Osteocyte (in vitro differentiated cells): ENCODE measurements around the gene PRSS23. TPM values are rescaled to one million over a fixed set of nuclear protein-coding genes. Genes with fewer than 3 reads are reported as not detected.

Experiments used
- DNase-seq: peaks from one replicate; pipeline ENCODE4 v3.0.0; 2021; ENCODE audit warnings: mixed read lengths; ENCODE audit not compliant: unreplicated experiment; ENCODE audit errors: extremely low spot score
- H3K27ac Mint-ChIP-seq: one replicate; pipeline ENCODE4 v1.8.0; 2021; ENCODE audit warnings: mild to moderate bottlenecking, mixed read lengths; ENCODE audit not compliant: unreplicated experiment
- H3K27me3 Mint-ChIP-seq: one replicate; pipeline ENCODE4 v1.8.0; 2021; ENCODE audit warnings: mixed read lengths; ENCODE audit not compliant: unreplicated experiment
- H3K36me3 Mint-ChIP-seq: one replicate; pipeline ENCODE4 v1.8.0; 2021; ENCODE audit warnings: mixed read lengths; ENCODE audit not compliant: unreplicated experiment
- H3K4me1 Mint-ChIP-seq: one replicate; pipeline ENCODE4 v1.8.0; 2021; ENCODE audit warnings: mixed read lengths; ENCODE audit not compliant: unreplicated experiment
- H3K4me3 Mint-ChIP-seq: one replicate; pipeline ENCODE4 v1.8.0; 2021; ENCODE audit warnings: mild to moderate bottlenecking, moderate library complexity, mixed read lengths; ENCODE audit not compliant: unreplicated experiment
- H3K9me3 Mint-ChIP-seq: one replicate; pipeline ENCODE4 v1.8.0; 2021; ENCODE audit warnings: mixed read lengths; ENCODE audit not compliant: unreplicated experiment
- CTCF ChIP-seq: fragments of 200-600 bp; sonication (generic); IDR thresholded peaks from 2 replicates; pipeline ENCODE4 v1.5.0; 2021; ENCODE audit warnings: antibody characterized with exemption, mild to moderate bottlenecking, moderate library complexity
- total RNA-seq: library from RNA; stranded (reverse); gene quantifications from 2 replicates; pipeline ENCODE4 v1.2.1, GENCODE V29; 2021

PRSS23 gene
- total RNA-seq, 1 donor from 2014 or later: 545 TPM

- no peak for TF ChIP-seq CTCF
- no peak for DNase-seq
- H3K27ac Mint-ChIP-seq: peak overlapping the region; percentile 5
- H3K36me3 Mint-ChIP-seq: no peaks in the 10 kb centered on the region
- no peaks in the 10 kb centered on the region for H3K27me3 Mint-ChIP-seq
- no peaks in the 10 kb centered on the region for H3K9me3 Mint-ChIP-seq
- peaks cover 50% of the 10 kb centered on the region for H3K4me1 Mint-ChIP-seq
- H3K4me3 Mint-ChIP-seq: no peak overlapping the region
Measured at GRCh38 chr11:86795511-86795910, 4.8 kb upstream of the PRSS23 start.

DNA sequence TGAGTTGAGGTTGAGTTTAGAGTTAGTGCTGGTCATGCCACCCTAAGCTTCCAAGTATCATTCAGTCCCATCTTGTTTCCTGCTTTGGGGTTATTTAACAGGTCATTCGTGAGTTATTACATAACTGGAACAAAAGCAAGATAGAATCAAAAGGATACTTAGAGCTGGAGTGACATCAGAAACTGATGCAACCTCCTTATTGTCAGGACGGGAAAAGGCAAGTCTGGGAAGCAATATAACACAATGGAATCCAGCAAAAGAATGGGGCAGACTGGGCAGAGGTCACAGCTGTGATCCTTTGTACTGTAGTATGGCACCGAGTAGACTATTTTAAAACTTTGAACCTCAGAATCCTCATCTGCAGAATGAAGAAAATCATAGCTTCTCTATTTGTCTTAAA, 4.4 kb upstream of the PRSS23 start:
- Mint-ChIP-seq H3K36me3 (no peaks in the 10 kb centered on the region), H3K4me3 (no peak overlapping the region), H3K4me1 (peaks cover 50% of the 10 kb centered on the region), H3K27ac (no peak overlapping the region), H3K27me3 (no peaks in the 10 kb centered on the region), H3K9me3 (no peaks in the 10 kb centered on the region)
- TF ChIP-seq CTCF: no peak
- DNase-seq: no peak

DNA sequence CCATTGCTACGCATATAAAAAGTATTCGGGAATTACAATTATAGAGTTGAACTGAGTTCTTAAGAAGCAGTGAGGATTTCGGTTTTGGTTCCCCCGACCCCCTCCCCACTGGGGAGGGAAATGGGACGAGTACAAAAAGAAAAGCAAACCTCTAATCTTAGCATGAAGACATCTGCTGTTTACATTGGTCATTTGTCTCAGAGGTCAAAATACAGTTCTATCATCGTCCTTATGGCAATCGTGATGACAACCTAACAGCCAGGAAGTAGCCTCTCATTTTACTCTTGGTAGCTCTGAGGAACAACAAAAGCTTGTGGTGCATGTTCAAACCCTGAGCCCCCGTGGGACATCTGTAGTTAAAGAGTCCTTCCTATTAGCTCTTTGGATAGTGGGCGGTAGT, 3.2 kb upstream of the PRSS23 start:
- Mint-ChIP-seq H3K36me3 (no peaks in the 10 kb centered on the region), H3K27ac (no peak overlapping the region), H3K27me3 (no peaks in the 10 kb centered on the region), H3K4me3 (no peak overlapping the region), H3K9me3 (no peaks in the 10 kb centered on the region), H3K4me1 (peaks cover 53% of the 10 kb centered on the region)
- no peak for TF ChIP-seq CTCF
- DNase-seq: no peak

DNA sequence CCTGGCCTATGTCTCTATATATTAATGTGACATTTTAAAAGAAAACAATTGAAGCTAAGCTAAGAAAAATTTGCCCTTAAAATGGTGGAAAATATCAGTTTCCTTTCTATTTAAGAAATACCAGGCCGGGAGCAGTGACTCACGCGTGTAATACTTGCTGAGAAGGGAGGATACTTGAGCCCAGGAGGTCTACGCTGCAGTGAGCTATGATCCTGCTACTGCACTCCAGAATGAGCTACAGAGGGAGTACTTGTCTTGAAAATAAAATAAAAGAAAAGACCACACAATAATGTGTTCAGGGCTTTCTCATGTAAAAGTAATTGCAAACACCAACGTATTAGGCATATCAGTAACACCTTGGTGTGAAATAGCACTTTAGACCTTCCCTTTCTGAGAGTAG, 1.4 kb upstream of the PRSS23 start:
- peaks cover 66% of the 10 kb centered on the region for H3K4me1 Mint-ChIP-seq
- H3K4me3 Mint-ChIP-seq: peak overlapping the region; percentile 76
- peak overlapping the region; percentile 94 for H3K27ac Mint-ChIP-seq
- DNase-seq: no peak
- no peak for TF ChIP-seq CTCF
- H3K9me3 Mint-ChIP-seq: no peaks in the 10 kb centered on the region
- no peaks in the 10 kb centered on the region for H3K27me3 Mint-ChIP-seq
- H3K36me3 Mint-ChIP-seq: no peaks in the 10 kb centered on the region

GRCh38 chr11:86799680-86800075, 664 bp upstream of the PRSS23 start:
- H3K9me3 Mint-ChIP-seq: no peaks in the 10 kb centered on the region
- H3K4me3 Mint-ChIP-seq: peak overlapping the region; percentile 76
- H3K27me3 Mint-ChIP-seq: no peaks in the 10 kb centered on the region
- TF ChIP-seq CTCF: peak; percentile 45
- DNase-seq: no peak
- H3K36me3 Mint-ChIP-seq: peaks cover 3% of the 10 kb centered on the region
- peak overlapping the region; percentile 94 for H3K27ac Mint-ChIP-seq
- peaks cover 66% of the 10 kb centered on the region for H3K4me1 Mint-ChIP-seq
